Pulmonary artery endothelial cell (primary cell): ENCODE data around the gene RRN3. TPM values are rescaled to one million over a fixed set of nuclear protein-coding genes. Genes with fewer than 3 reads are reported as not detected.
"Not testable (repeated sequence)": the region's sequence is repeated elsewhere in the genome, so short reads cannot be mapped to it uniquely, and the experiment has no call there.

Source experiments
- DNase-seq: peaks from one replicate; pipeline ENCODE4 v3.0.0-alpha.2; 2011; ENCODE audit warnings: low read depth, low spot score
- total RNA-seq: library from RNA; depleted of rRNA; stranded (reverse); fragments of >200 nt; gene quantifications from 2 replicates; pipeline ENCODE4 v1.2.3, GENCODE V29; 2014

RRN3 gene
- total RNA-seq, result 37.0 and 47.0 TPM in 2 replicates

GRCh38 chr16:15093955-15094827 is at the start of gene RRN3:
TSS of gene RRN3 (minus strand) at chr16:15094272. CDS start at chr16:15094233, 39 bp downstream.
- peak; percentile 78 for DNase-seq

DNA sequence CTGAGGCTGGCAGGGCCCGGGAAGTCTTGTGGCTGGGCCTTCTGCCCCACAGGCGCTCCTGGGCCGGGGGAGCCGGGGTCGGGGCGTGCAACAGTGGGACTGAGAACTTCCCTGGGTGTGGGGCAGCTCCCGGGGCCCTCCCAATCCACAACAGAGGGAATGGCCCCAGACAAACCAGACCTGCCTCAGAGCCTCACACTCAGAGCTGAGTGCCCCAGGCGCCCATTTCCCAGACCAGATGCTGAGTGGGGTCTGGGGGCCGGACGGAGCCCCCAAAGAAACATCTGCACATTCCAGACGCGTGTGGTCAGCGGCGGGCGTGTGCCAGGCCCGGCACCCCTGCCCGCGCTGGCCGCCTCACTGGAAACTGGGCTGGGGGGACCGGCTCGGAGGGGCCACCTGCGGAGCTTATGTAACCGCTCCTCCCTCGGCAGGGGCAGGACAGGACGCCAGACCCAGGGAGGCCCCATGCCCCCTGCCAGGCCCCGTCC is 49.6 kb upstream of the RRN3 start:
- DNase-seq, result not testable (repeated sequence)

- DNase-seq, result not testable (repeated sequence)
Observed at GRCh38 chr16:15142891-15143600, 49.0 kb upstream of the RRN3 start.

DNA sequence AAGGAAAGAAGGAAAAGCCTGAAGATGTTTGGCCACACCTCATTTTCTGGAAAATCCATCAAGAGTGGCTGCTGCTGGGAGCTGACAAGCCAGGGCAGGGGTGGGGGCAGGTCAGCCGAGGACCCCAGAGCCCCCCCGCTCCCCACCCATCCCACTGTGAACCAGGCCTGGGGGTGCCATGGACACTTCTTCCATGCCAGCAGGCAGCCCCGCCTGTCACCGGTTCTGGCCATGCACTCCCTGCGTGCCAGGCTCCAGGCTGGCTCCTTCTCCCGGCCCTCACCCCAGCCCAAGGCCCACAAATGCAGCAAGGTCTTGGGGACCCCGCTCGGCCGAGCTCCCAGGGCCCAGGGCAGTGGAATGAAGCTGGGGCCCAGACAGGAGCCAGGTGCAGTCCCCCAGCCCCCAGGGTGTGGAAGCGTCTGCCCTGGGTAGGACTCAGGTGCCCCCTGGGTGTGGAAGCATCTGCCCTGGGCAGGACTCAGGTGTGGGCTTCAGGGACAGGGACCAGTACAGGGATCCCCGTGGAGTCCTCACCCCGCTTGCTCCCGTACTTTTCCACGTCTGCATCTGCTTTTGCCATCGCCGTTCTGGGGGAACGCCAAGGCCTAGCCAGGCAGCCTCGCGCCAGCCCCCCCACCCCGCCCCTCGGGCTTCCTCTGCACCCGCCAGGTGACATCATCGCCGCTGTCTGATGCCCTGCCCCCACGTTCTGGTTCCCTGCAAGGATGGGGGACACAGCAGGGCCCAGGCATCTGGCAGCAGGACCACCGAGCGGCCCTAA is 48.2 kb upstream of the RRN3 start:
- DNase-seq, result not testable (repeated sequence)

- DNase-seq, result no peak
Observed at GRCh38 chr16:15141586-15141985, 47.5 kb upstream of the RRN3 start.

DNA sequence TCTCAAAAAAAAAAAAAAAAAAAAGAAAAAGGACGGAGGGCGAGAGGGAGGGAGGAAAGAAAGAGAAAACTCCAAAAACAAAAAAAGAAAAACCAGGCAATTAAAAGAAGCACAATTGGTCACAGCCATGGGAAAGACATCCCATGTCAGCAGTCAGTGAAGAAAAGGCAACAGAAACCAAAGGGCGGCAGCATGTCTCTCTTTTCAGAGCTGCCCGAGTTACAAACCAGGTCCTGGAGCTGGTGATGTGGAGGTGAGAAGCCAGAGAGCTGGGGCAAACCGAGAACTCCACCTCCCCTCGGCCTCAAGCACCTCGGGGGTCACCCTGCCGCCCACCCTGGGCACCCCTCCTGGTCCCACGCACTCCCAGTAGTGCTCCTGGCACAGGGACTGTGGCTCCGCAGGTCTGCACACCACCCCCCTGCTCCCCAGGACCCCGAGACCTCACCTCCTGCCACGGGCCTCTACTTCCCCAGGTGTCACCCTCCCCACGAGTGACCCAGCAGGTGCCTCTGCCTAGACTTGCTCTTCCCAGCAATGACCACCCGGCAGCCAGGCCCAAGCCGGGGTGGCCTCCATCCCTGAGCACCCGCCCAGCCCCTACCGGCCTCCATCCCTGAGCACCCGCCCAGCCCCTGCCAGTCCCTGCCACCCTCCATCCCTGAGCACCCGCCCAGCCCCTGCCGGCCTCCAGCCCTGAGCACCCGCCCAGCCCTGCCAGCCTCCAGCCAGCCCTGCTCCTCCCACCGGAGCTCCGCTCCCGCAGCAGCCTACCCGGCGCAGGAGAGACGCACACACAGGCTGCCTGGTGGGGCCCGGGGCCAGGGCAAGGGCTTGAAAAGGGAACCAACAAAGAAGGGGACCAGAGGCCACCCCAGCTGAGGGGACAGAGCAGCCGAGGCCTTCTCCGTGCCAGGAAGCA is 46.6 kb upstream of the RRN3 start:
- not testable (repeated sequence) for DNase-seq

- DNase-seq, result not testable (repeated sequence)
Observed at GRCh38 chr16:15137514-15137913, 43.4 kb upstream of the RRN3 start.

DNA sequence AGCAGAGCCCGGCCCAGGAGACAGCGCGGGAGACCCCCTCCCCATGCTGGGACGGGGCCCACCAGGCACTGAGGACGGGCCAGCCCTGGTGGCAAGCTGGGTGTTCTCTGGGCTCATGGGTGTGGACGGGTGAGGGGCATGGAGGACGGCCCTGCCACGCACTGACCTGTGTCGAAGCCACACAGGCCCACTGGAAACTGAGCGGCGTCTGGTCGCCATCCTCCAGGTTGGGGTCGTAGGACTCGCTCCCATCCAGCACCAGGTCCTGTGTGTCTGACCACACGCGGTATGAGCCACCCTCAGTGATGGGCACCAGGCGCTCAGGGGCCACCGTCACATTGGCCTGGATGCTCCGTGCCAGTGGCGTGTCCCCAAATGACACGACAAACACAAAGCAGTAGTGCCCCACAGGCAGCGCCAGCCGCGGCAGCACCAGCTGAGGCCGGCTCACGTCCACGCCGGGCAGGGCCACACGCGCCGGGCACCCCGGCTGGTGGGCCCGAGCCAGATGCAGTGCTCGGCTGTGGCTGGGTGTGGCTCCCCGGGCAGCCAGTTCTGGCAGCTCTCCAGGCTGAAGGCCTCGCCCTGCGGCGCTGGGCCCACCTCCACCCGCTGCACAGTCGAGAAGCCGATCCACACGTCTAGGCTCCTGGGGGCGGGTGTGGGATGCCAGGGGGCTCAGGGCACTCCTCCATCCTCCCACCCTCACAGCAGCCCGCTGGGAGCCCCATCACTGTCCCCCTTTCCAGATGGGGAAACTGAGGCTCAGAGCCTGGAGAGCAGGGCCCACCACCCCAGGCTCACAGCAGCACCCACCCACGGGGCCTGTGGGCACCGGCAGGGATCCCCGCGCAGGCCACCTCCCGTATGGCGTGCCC is 41.6 kb upstream of the RRN3 start:
- not testable (repeated sequence) for DNase-seq

GRCh38 chr16:15134752-15135482 is 40.8 kb upstream of the RRN3 start:
- not testable (repeated sequence) for DNase-seq

DNA sequence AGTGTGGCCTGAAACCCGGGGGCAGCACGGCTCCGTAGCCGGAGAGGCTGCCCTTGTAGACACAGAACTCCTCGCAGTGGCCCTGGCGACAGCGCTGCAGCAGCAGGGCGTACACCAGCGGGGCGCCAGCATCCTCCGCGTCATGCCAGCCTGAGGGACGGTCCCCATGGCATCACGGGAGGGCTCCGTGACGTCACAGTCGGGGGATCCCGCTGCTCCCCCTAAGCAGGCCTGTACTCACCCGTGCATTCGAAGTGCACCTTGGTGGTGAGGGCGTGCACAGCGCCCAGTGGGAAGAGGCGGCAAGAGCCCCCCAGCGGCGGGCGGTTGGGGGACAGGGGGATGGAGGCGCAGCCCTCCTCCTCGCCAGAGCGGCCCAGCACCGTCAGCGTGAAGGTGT is 39.5 kb upstream of the RRN3 start:
- not testable (repeated sequence) for DNase-seq

DNA sequence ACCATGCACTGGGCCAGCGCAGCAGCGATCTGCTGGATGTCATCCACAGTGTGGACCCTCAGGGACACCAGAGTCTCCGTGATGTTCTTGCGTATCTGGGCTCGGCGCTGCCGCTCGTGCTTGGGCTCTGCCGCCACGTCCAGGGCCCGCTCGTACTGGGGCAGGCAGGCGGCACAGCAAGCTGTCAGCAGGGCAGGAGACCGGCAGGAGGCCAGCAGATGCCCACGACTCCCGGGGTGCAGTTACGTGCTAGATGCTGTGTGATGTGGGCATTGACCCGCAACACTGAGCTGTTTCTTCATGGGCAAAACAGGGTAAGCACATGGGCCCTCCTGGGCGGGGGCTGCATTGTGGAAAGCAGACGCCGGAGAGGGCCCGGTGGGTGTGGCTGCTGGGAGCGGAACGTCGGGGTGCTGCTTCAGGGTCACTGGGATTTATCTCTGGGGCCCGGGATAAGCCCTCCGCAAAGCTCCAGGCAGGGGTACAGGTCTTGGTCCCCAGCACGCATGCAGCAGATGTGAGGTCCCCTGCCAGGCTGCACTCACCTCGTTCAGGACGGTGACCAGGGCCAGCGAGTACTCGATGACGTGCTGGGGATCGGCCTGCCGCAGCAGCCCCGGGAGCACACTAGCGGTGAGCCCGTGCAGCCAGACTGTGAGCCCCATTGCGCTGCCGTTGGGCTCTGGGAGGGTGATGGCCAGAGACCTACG is 38.8 kb upstream of the RRN3 start:
- DNase-seq, result not testable (repeated sequence)

DNA sequence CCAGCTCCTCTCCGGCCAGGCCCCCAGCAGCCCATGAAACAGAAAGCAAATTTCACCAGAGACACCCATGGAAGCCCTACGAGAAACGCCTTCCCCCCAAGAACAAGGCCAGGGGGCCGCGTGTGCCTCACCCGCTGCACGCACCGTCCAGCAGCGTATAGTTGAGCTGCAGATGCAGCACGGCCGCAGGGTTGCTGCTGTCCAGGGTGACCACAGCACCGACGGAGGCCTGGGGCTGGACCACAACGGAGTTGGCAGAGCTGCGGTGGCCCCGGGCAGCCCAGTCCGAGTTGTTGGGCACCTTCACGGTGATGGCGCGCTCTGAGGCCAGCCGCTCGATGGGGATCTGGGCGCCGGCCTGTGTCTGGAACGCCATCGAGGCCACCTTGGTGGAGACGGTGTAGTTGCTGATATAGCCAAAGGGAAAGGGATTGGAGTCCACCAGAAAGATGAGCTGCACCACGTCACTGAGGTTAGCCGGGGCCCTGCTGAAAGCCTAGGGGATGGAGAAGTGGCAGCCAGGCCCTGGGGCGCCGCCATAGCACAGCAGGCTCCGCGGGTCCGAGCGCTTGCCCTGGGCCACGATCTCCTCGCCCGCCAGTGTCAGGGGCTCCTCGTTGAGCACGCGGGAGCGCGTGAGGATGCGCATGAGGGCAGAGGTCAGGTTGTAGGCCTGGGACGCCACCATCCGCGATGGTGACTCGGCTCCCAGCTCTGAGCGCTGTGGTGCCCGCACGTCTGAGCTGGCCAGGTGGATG is 37.0 kb upstream of the RRN3 start:
- not testable (repeated sequence) for DNase-seq

DNA sequence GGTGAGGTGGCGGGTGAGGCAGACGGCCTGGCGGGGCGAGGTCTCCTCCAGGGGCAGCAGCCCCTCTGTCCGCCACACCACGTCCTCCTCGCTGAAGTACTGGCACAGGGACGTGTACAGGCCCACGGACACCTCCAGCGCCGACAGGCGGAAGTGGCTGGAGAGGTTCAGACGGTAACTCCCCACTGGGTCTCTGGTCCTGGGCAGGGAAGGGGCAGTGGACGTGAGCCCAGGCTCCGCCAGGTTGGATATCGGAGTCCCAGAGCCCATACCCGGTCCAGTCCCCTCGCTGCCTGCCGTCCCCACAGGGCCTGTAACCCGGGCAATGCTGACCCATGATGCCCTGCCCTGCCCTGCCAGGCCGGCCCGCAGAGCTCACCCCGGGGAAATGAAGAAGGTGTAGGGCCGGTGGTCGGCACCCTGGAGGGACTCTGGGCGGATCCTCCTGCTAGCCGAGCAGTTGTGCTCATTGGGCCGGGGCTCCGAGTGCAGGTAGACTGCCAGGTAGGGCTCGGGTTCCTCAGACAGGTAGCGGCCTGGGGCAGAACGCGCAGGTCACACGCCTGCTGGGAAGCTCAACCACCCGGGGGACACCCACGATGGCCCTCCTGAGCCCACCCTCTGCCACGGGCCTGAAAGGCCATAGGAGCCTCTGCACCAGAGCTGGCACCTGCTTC is 36.3 kb upstream of the RRN3 start:
- not testable (repeated sequence) for DNase-seq

DNA sequence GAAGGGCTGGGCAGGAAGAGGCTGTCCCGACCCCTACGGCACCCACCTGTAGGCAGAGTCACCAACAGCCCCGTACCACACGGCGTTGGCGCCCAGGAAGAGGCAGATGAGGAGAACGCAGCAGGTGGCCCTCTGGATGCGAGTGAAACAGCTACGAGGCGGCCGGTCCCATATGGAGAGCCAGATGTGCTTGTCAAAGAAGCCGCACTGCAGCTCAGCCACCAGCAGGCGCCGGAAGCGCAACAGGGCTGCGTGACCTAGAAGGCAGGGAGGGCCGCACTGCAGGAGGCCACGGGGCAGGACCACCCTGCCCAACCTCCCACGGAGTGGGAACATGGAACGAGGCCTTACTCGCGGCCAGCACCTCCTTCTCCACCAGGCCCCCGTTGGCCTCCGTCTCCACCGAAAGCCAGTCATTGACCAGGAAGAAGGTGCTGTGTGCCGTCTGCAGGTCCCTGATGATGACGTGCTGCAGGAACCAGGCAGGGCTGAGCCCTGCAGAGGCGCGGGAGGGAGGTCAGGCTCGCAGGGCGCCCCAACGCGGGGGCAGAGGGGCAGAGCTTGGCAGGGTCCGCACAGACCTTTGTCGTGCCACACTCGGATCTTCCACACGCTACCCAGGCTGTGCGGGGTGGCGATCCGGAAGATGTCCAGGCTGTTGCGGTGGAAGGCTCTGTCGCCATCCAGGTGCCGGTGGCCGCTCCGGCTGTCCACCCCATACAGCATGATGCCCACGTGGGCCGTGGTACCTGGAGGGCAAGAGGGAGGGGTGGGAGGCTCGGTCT is 33.8 kb upstream of the RRN3 start:
- DNase-seq, result not testable (repeated sequence)

GRCh38 chr16:15100372-15100987 is 6.4 kb upstream of the RRN3 start:
- DNase-seq, result not testable (repeated sequence)
